ENCODE results near the gene STS.

Gene STS

GRCh38 chrX:7119950-7120877 is 27.3 kb upstream of the STS start:
- no peak for TF ChIP-seq CTCF (IDR thresholded peaks at IDR 0.05; ENCODE audit: low read depth, low read length)
- DNase-seq (ENCODE audit: extremely low read depth, low read depth): no peak

- DNase-seq (ENCODE audit: extremely low read depth, low read depth): no peak
- no peak for TF ChIP-seq CTCF (IDR thresholded peaks at IDR 0.05; ENCODE audit: low read depth, low read length)
Observed at GRCh38 chrX:7120878-7121219, 26.7 kb upstream of the STS start.

GRCh38 chrX:7127056-7127455 is 20.5 kb upstream of the STS start:
- no peak for DNase-seq (ENCODE audit: extremely low read depth, low read depth)
- no peak for TF ChIP-seq CTCF (IDR thresholded peaks at IDR 0.05; ENCODE audit: low read depth, low read length)

- no peak for DNase-seq (ENCODE audit: extremely low read depth, low read depth)
- TF ChIP-seq CTCF (IDR thresholded peaks at IDR 0.05; ENCODE audit: low read depth, low read length): no peak
Observed at GRCh38 chrX:7131621-7132020, 15.9 kb upstream of the STS start.

- DNase-seq (ENCODE audit: extremely low read depth, low read depth): no peak
- peak; percentile 43 for TF ChIP-seq CTCF (IDR thresholded peaks at IDR 0.05; ENCODE audit: low read depth, low read length)
Observed at GRCh38 chrX:7132335-7133049, 15.0 kb upstream of the STS start.

- DNase-seq (ENCODE audit: extremely low read depth, low read depth): no peak
- TF ChIP-seq CTCF (IDR thresholded peaks at IDR 0.05; ENCODE audit: low read depth, low read length): no peak
Observed at GRCh38 chrX:7133050-7133440, 14.5 kb upstream of the STS start.

- no peak for TF ChIP-seq CTCF (IDR thresholded peaks at IDR 0.05; ENCODE audit: low read depth, low read length)
- DNase-seq (ENCODE audit: extremely low read depth, low read depth): no peak
Observed at GRCh38 chrX:7134981-7135380, 12.5 kb upstream of the STS start.
